ENCODE measurements around the gene KREMEN1.

KREMEN1 gene

DNA sequence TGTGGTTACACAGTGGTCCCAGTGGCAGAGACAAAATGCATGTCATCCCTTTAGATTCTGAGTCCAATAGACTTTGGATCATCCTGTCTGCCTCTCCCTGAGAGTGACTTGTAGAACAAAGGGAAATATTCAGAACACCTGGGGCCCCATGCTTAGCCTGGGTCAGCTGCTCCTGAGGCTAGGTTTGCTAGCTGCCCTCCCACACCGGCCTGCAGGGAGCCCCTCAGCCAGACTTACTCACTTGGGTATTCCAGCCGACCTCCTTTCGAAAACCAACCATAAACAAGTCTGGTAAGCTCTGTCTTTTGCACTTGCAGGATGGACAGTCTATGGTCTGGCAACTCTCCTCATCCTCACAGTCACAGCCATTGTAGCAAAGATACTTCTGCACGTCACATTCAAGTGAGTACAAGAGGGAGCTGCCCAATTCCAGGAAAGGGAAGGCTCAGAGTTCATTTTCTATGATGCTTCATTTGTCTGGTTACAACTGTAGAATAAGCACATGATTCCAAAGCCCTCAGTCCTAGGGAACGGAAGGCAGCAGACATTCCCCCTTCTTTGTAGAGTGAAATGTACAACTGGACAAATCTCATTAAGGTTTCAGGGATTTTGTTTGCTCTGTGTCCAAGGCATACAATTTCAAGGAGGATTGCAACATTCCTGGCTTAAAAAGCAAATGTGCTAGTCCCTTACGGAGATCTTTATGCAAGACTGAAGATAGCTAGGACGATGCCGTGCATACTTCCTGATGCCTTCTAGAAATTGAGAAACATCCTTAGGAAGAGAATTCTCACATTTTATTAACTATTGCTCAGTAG, 67.3 kb downstream of the KREMEN1 start:
- Mint-ChIP-seq H3K4me3 (no peak overlapping the region), H3K36me3 (no peaks in the 10 kb centered on the region), H3K27ac (no peak overlapping the region), H3K4me1 (no peaks in the 10 kb centered on the region), H3K9me3 (no peaks in the 10 kb centered on the region)
- ATAC-seq: no peak
- DNase-seq (ENCODE audit: low spot score in 2 of 2): no peak

DNA sequence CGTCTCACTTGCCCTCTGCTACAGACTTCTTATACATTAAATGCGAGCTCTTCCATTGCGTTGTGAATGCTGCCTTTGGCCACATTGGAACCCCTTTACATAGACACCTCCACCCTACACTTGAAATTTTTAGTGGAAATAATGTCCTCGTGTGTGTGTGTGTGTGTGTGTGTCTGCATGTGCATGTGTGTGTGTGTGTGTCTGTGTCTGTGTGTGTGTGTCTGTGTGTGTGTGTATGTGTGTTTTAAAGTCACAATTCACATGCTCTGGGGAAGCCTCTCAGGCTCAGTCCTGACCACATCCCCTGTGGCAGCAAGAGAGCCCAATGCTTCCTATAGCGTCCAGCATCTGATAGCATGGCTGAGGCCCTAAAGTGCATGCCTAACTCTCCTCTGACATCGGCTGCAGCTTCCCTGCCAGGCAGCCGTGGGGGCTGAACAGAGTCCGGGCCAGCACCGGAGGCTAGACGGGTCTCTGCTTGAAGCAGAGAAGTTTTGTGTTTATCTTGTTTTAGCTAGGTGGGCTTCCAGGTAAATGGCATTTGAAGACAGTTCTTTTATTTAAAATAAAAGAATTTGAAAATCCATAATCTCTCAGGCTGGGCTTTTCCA, 68.3 kb downstream of the KREMEN1 start:
- H3K36me3 Mint-ChIP-seq: no peaks in the 10 kb centered on the region
- no peak for DNase-seq (ENCODE audit: low spot score in 2 of 2)
- no peaks in the 10 kb centered on the region for H3K4me1 Mint-ChIP-seq
- no peak overlapping the region for H3K27ac Mint-ChIP-seq
- H3K9me3 Mint-ChIP-seq: no peaks in the 10 kb centered on the region
- H3K4me3 Mint-ChIP-seq: no peak overlapping the region
- ATAC-seq: no peak

DNA sequence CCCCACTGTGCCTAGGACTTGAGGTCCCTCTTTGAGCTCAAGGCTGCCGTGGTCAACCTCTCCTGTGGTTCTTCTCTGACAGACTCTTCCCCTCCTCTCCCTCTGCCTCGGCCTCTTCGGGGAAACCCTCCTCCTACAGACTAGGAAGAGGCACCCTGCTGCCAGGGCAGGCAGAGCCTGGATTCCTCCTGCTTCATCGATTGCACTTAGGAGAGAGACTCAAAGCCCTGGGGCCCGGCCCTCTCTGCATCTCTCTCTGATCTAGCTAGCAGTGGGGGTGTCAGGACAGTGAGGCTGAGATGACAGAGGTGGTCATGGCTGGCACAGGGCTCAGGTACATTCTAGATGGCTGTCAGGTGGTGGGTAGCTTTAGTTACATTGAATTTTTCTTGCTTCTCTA, 69.3 kb downstream of the KREMEN1 start:
- DNase-seq (ENCODE audit: low spot score in 2 of 2) (no peak), ATAC-seq (no peak)
- Mint-ChIP-seq H3K36me3 (no peaks in the 10 kb centered on the region), H3K9me3 (no peaks in the 10 kb centered on the region), H3K4me3 (no peak overlapping the region), H3K27ac (no peak overlapping the region), H3K4me1 (no peaks in the 10 kb centered on the region)

DNA sequence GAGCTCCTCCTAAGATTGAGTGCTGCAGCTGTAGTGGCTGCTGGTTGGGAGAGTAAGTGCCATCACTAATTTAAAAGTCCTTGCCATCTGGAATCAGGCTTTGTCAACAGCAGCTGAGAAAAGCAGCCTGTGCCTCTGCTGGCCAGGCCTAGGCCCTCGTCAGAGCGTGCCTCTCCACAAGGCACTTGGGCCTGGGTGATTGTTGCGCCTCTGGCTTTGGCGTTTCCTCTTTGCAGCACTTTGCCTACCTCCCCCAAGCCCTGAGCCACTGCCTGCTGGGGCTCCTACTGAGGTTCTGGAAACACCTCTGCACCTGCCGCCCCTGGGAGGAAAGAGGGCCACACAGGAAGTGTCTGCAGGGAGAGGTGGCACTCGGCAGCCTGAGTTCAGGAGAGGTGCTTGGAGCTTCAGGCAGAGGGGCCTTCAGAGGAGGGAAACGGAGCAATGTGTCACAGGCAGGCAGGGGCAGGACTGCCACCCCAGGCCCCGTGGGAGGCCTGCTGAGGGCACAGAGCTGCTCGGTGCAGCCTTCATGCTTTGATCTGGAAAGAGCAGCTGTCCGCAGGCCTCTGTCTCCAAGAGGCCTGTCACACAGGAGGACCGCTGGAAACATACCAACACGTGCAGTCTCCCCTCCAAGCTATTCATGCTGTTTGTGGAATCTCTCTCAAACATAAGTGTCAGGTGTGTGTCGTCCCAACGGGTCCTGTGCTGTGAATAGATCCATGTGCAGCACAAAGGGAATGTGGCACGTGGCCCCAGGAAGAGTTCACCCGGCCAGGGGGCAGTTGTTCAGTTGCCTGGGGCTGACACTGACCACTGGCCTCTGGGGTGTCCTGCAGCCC, 71.3 kb downstream of the KREMEN1 start:
- Mint-ChIP-seq H3K9me3 (no peaks in the 10 kb centered on the region), H3K27ac (no peak overlapping the region), H3K36me3 (no peaks in the 10 kb centered on the region), H3K4me1 (no peaks in the 10 kb centered on the region), H3K4me3 (no peak overlapping the region)
- ATAC-seq (no peak), DNase-seq (ENCODE audit: low spot score in 2 of 2) (no peak)

DNA sequence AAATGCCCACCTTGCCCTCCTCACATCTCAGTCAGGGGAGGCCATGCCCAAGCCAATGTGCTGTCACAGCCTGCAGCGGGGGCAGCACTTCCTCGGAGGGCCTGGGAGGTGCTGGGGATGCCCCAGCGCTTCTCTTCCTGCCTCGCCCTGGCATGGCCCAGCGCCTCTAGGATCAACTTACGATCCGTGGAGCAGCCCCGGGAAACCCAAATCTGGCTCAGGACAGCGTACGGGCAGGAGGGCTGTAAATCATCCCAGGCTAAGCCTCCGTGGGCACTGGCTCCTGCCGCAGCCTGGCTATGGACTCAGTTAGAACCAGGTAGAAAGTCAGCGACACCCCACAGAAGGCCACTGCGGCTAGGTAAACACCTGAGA, 71.9 kb downstream of the KREMEN1 start:
- Mint-ChIP-seq H3K4me1 (no peaks in the 10 kb centered on the region), H3K36me3 (no peaks in the 10 kb centered on the region), H3K9me3 (no peaks in the 10 kb centered on the region), H3K4me3 (no peak overlapping the region), H3K27ac (no peak overlapping the region)
- DNase-seq (ENCODE audit: low spot score in 2 of 2) (no peak), ATAC-seq (no peak)

DNA sequence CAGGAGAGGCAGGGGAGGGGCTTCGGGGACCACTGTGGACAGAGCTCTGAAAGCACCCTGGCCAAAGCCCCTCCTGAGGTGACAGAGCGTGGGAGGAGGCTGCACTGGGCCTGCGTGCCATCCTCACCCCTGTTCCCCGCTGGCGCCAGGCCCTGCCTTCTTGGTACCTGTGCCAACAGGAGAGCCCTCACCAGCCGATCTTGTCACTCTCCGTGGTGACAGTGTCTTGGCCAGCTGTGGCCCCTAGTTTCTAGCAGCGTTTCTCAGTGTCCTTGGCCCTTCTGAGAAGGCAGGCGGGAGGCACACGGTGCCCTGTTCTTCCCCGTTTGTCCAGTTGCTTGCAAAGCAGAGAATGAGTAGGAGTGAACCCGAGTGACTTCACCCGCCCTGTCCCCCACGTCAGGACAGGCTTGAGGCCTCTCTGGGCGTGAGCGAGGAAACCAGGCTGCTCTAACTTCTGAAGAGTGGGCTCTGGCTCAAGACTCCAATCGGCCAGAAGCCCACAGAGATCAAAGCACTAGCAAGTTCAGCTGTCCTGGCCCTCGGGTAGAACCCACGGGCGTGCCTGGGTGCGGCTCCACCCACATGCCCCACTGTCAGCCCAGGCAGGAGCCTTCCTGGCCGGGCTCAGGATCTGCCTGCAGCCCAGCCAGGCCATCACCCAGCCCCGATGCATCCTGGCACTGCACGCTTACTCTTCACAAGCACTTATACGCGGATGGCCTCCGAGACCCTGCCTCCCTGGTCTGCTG, 72.7 kb downstream of the KREMEN1 start:
- no peak overlapping the region for H3K4me3 Mint-ChIP-seq
- DNase-seq (ENCODE audit: low spot score in 2 of 2) (no peak), ATAC-seq (no peak)
- H3K27ac Mint-ChIP-seq: no peak overlapping the region
- H3K4me1 Mint-ChIP-seq: no peaks in the 10 kb centered on the region
- H3K9me3 Mint-ChIP-seq: no peaks in the 10 kb centered on the region
- no peaks in the 10 kb centered on the region for H3K36me3 Mint-ChIP-seq

DNA sequence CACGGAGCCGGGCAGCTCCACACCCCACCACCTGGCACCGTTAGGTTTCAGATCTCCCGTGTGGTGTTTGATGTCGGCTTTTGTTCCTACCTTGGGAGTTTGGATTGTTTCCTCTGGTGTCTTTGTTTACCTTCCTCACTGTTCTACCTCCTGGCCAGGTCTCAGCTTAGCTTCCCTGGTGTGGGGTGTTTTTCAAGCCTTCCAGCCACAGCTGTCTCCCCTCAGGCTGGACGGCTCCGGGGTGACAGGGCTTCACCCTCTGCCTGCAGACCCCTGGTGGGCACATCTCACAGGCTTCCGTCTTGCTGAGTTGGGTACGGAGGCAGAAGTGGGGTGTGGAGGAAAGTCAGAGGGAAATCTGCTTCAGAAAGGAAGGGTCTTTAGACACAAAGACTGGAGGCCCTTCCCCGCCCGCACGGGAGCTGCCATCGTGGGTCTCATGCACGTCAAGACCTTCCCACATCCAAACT, 73.3 kb downstream of the KREMEN1 start:
- ATAC-seq: no peak
- no peaks in the 10 kb centered on the region for H3K9me3 Mint-ChIP-seq
- H3K4me3 Mint-ChIP-seq: no peak overlapping the region
- no peak overlapping the region for H3K27ac Mint-ChIP-seq
- no peak for DNase-seq (ENCODE audit: low spot score in 2 of 2)
- no peaks in the 10 kb centered on the region for H3K36me3 Mint-ChIP-seq
- H3K4me1 Mint-ChIP-seq: no peaks in the 10 kb centered on the region

DNA sequence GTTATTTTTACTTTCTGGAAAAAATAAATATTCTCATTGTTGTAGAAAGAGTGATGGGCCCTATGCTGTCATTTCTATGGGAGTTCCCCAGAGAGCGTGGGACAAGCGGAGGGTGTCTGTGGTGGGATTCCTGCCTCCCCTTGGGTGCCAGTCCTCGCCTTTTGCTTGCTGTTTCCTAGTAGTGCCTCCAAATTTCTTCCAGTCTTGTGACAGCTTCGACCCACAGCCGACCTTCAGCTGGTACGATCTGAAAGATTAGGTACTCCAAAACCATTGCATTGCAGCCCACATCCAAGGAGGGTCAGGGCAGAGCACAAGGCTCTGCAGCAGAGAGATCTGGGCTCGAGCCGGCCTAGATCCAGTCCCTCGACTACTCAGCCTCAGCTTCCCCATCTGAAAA, 73.9 kb downstream of the KREMEN1 start:
- DNase-seq (ENCODE audit: low spot score in 2 of 2): no peak
- H3K27ac Mint-ChIP-seq: no peak overlapping the region
- H3K4me3 Mint-ChIP-seq: no peak overlapping the region
- H3K9me3 Mint-ChIP-seq: no peaks in the 10 kb centered on the region
- no peaks in the 10 kb centered on the region for H3K4me1 Mint-ChIP-seq
- H3K36me3 Mint-ChIP-seq: no peaks in the 10 kb centered on the region
- ATAC-seq: no peak

DNA sequence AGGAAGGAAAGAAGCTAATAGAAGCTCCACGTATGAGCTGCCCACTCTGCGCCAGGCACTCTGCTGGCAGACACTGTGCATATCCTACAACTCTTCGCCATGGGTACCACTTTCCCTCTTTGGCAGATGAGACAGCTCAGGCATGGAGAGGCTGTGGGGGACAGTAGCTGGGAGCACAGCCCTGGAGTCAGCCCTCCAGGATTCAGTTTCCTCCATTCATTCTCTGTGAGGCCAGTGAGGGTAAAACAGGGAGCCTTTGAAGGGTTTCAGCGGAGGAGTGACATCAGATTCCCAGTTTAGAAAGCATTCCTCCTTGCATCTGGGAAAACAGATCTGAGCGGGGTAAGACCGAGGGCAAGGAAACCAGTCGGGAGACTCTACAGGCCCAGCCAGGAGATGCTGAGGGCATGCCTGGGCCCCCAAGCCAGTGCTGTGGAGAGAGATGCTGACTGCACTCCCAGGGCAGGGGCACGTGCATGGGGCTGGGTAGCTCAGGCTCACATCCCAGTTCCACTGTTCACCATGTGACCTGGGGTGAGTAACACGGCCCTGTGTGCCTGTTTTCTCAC, 74.6 kb downstream of the KREMEN1 start:
- Mint-ChIP-seq H3K27ac (no peak overlapping the region), H3K36me3 (no peaks in the 10 kb centered on the region), H3K4me1 (no peaks in the 10 kb centered on the region), H3K9me3 (no peaks in the 10 kb centered on the region), H3K4me3 (no peak overlapping the region)
- ATAC-seq: no peak
- no peak for DNase-seq (ENCODE audit: low spot score in 2 of 2)

DNA sequence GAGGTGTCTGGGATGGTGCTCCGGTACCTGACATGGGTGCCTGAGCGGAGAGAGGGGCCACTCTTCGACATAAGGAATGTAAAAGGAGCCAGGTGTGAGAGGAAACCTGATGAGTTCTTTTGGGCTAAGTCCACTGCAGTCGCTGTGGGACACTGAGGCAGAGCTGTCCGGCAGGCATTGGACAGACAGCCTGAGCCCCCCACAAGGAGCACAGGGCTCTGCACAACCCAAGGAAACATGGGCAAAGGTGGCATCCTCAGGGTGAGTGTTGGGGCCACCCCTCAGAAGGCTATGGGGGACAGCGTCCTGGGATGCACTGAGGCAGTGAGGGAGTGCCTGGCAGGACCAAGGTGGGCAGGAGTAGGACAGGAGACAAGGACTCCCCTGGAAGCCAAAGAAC, 75.2 kb downstream of the KREMEN1 start:
- H3K36me3 Mint-ChIP-seq: no peaks in the 10 kb centered on the region
- H3K4me1 Mint-ChIP-seq: no peaks in the 10 kb centered on the region
- no peak overlapping the region for H3K27ac Mint-ChIP-seq
- ATAC-seq (no peak), DNase-seq (ENCODE audit: low spot score in 2 of 2) (no peak)
- no peaks in the 10 kb centered on the region for H3K9me3 Mint-ChIP-seq
- no peak overlapping the region for H3K4me3 Mint-ChIP-seq

DNA sequence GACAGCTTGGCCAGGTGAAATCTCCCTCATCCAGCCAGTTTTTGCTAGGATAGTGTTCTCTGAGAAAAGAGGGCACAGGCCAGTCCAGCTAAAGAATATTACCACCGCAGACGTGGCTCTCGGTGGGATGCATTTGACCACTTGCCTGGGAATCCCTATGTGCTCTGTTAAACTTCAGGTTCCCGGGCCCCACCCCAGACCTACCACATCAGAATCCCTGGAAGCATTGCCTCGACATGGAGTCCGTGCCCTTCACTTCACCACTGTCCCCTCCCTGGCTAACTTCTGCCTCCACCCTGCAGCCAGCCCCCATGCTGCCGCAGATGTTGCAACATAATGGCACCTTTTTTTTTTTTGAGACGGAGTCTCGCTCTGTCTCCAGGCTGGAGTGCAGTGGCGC, 76.0 kb downstream of the KREMEN1 start:
- ATAC-seq (no peak), DNase-seq (ENCODE audit: low spot score in 2 of 2) (no peak)
- Mint-ChIP-seq H3K4me3 (no peak overlapping the region), H3K36me3 (no peaks in the 10 kb centered on the region), H3K27ac (no peak overlapping the region), H3K9me3 (no peaks in the 10 kb centered on the region), H3K4me1 (no peaks in the 10 kb centered on the region)

DNA sequence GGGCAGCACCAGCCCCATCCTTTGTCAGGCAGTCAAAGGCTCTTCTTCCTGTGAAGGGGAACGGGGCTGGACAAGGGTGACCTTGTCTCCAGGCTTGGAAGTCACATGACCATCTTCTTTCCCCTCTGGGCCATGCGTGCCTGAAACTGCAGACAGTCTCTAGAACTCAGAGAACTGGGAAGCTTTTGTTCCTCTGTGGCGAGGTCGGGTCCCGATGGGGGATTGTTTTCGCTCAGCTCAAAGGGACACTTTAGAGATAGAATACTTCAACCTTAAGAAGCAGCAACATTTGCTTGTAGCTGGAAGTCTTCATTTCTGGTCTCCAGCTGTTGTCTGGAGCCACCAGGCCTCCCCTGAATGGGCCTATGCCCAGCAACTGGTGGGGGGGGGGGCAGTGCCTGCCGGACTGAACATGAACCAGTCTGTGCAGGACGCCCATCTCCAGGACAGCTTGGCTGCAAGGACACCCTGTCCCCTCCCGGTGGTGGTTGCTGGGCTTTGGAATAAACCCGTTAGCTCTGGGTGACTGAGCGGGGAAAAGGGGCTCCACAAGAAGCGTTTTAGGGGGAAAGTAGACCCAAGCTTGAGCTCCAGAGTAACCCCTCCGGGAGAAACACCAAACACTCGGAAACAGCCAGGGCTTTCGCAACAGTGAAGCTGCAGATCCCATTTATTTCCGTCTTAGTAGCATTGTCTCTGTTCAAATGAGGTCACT, 77.2 kb downstream of the KREMEN1 start:
- no peak overlapping the region for H3K27ac Mint-ChIP-seq
- H3K36me3 Mint-ChIP-seq: no peaks in the 10 kb centered on the region
- DNase-seq (ENCODE audit: low spot score in 2 of 2) (no peak), ATAC-seq (no peak)
- no peaks in the 10 kb centered on the region for H3K9me3 Mint-ChIP-seq
- no peak overlapping the region for H3K4me3 Mint-ChIP-seq
- H3K4me1 Mint-ChIP-seq: peaks cover 7% of the 10 kb centered on the region

DNA sequence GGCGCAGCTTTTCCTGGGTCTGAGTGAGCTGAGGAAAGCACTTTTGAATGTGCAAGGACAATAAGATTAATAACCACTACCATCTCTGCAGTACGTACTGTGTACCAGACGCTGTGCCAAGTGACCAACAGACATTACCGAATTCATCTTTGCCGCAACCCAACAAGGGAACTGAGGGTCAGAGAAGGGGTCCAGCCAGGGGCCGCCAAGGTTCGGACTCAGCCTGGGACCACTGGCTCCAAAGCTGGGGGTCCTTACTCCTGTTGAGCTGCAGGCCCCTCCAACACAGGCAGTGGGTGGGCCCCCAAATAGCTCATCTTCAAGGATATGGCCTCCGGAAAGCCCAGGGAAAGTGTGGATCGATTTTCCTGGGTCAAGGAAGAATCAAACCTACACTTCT, 77.9 kb downstream of the KREMEN1 start:
- H3K9me3 Mint-ChIP-seq: no peaks in the 10 kb centered on the region
- no peaks in the 10 kb centered on the region for H3K36me3 Mint-ChIP-seq
- H3K27ac Mint-ChIP-seq: no peak overlapping the region
- no peak for DNase-seq (ENCODE audit: low spot score in 2 of 2)
- no peak overlapping the region for H3K4me3 Mint-ChIP-seq
- ATAC-seq: no peak
- peaks cover 8% of the 10 kb centered on the region for H3K4me1 Mint-ChIP-seq

DNA sequence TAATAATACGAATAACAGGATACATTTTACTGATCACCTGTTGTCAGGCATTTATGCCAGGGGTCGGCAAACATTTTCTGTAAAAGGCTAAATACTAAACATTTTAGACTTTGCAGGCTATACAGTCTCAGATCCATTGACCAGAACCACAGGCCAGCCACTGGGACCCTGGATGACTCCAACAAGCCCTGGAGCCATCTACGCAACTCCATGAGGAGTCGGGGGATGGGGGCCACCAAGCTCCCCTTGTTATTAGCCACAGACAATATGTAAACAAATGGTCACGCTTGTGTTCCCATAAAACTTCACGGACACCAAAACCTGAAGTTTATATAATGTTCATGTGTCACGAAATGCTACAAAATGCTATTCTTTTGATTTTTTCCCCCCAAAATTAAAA, 78.5 kb downstream of the KREMEN1 start:
- H3K4me1 Mint-ChIP-seq: peaks cover 8% of the 10 kb centered on the region
- no peak overlapping the region for H3K4me3 Mint-ChIP-seq
- H3K36me3 Mint-ChIP-seq: no peaks in the 10 kb centered on the region
- no peaks in the 10 kb centered on the region for H3K9me3 Mint-ChIP-seq
- H3K27ac Mint-ChIP-seq: no peak overlapping the region
- ATAC-seq (no peak), DNase-seq (ENCODE audit: low spot score in 2 of 2) (no peak)

Measured in stimulated activated effector memory CD8-positive, alpha-beta T cell treated with anti-CD3 and anti-CD28 coated beads, Interleukin-12 subunit alpha, Interleukin-12 subunit beta, amount 100 ng/mL, for 72 hours (primary cell).